NCI-H524 (cell line): Measurements from ENCODE around the gene FLNB.

Experiments
- DNase-seq, 2 experiments: peaks; one replicate each; lab custom pipeline; 2025; lab: John Stamatoyannopoulos, UW

FLNB gene

DNA sequence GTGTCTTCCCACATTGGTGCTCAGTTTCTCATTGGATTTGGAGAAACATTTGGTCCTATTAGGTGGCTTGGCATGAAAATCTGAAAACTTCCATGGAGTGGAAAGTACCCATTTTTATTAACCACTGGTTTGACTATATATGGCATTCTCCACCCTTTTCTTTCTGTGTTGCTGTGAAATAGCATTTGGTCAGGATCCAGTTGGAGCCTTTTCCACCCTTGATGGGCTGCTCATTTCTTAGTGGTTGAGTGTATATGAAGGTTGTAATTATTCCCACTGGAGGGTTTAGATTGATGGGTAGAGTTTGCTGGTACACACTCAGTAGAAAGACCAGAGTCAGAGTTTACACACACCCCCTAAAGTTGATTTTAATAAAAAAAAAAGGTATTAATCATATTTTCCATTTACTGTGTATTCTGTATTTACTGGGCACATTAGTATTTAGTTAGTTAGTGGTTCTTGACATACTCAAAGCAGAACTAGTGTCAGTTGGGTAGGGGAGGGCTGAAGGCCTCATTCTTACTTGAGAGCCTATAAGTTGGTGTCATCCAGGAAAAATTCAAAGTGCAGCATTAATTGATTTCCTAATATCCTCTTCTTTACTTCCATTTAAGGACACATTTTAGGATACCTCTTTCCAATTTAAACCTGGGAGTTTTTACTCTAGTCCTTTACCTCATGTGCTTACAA lies 69.5 kb downstream of the FLNB start:
- no peak for DNase-seq

GRCh38 chr3:58078610-58079009 lies 70.4 kb downstream of the FLNB start:
- no peak for DNase-seq

DNA sequence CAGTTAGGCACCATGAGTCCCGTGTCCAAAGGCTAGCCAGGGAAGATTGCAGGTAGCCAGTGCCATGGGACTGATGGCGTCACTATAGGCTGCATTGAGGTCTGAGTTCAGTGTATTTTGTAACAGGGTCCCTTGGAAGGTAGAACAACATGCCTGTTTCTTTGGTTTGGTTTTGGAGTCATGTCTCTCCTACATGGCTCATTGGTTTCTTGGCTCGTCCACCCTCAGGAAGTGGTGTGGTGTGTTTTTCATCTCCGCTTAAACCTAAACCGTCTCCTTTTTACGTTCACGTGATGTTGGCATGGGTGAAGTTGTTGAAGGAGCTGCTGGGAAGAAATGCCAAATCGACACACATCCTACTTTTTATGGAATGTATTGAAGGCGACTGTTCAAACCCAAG lies 71.6 kb downstream of the FLNB start:
- no peak for DNase-seq

GRCh38 chr3:58082047-58082446 lies 73.8 kb downstream of the FLNB start:
- DNase-seq: peak; percentile 28 to 76

GRCh38 chr3:58084166-58084565 lies 75.9 kb downstream of the FLNB start:
- no peak for DNase-seq

- no peak for DNase-seq
These were observed 76.7 kb downstream of the FLNB start for GRCh38 chr3:58084788-58085543.

DNA sequence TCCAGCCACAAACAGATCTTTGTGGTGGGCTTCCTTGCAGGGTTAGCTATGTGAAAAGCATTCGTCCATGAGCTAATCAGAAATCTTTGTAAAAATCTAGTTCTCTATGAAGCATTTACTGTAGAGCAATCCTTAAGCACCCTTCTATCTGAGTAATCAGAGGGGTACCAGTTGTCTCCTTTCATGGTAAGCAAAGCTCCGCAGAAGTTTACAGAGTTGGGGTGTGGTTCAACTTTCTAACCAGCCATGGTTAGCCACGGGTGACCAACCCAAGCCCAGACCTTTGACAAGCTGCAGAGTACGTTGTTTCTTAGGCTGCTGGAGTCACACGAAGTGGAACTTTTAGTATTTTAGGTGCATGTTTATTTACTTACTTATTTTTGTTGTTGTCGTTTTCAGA lies 77.4 kb downstream of the FLNB start:
- no peak for DNase-seq

- no peak for DNase-seq
These were observed 80.3 kb downstream of the FLNB start for GRCh38 chr3:58088501-58088900.

GRCh38 chr3:58090351-58090750 lies 82.1 kb downstream of the FLNB start:
- DNase-seq: no peak

DNA sequence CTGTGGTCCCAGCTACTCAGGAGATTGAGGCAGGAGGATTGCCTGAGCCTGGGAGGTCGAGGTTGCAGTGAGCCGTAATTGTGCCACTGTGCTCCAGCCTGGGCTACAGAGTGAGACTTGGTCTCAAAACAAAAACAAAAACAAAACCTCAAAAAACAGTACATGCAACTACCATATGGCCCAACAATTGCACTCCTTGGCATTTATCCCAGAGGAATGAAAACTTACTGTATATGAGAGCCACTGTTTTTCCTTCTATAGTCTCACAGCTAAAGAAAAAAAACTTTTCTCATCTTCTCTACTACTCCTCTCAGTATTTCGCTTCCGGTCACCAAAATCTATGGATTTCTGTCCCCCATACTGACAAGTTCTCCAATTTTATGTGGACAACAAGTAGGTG lies 84.3 kb downstream of the FLNB start:
- DNase-seq: no peak

DNA sequence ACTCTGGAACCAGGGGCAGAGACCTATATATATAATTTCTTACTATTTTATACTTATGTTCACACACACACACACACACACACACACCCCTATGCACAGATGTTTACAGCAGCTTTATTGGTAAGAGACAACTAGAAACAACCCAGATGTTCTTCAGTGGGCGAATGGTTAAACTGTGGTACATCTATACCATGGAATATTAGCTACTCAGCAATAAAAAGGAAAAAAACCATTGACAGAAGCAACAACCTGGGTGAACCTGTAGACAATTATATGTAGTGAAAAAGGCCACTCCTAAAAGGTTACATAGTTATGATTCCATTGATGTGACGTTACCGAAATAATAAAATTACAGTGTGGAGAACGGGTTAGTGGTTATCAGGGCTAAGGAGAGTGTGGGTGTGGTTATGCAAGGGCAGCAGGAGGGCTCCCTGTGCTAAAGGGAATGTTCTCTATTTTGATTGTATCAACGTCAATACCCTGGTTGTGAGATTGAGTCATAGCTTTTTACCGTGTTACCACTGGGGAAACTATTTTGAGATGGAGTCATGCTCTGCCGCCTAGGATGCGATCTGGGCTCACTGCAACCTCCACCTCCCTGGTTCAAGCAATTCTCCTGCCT lies 85.5 kb downstream of the FLNB start:
- no peak for DNase-seq

- DNase-seq: no peak
These were observed 86.4 kb downstream of the FLNB start for GRCh38 chr3:58094657-58095056.

GRCh38 chr3:58095603-58096138 lies 87.4 kb downstream of the FLNB start:
- DNase-seq: no peak

DNA sequence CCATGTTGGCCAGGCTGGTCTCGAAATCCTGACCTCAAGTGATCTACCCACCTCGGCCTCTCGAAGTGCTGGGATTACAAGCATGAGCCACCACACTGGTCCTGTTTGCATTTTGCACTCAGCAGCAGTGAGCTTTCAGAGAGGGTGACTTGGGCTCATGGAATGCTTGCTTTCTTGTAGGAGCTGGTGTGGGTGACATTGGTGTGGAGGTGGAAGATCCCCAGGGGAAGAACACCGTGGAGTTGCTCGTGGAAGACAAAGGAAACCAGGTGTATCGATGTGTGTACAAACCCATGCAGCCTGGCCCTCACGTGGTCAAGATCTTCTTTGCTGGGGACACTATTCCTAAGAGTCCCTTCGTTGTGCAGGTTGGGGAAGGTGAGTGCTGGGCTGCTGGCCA lies 90.3 kb downstream of the FLNB start:
- DNase-seq: no peak

- DNase-seq: no peak
These were observed 91.6 kb downstream of the FLNB start for GRCh38 chr3:58099865-58100264.

- DNase-seq: no peak
These were observed 93.5 kb downstream of the FLNB start for GRCh38 chr3:58101499-58102389.

DNA sequence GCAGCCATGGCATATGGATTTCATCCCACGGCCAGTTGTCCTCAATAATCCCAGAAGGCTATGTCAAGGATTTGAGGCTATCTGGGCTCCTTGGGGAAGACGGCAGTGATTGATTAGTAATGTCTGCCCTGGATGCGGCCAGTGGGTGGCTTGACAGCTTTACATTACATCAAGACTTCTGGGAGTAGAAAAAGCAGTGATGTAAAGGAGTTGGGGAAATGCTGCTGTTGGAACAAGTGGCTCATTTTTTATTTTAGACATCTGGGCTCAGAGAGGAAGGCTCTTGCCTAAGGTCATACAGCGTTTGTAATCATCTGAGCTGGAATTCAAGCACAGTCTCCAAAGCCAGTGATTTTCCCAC lies 94.1 kb downstream of the FLNB start:
- DNase-seq: no peak

DNA sequence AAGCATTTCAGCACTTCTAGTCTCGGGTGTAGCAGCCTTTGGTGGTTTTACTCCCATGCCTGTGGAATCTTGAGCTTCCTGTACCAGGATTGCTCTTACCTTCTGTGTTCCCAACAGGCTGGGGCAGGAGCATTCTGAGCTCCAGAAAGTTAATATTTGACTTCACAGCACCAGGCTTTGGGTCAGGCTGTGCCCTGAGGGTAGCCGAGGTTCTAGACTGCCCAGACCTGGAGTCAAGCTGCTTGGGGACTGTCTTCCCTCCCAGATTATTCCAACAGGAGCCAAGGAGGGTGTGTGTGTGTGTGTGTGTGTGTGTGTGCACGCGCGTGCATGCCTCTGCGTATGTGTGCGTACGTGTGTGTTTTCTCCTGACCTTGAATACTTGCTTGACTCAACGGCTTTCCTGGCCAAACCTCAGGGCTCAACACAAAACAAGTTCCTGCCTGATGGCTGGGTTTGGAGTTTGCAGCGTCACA lies 94.8 kb downstream of the FLNB start:
- DNase-seq: no peak

DNA sequence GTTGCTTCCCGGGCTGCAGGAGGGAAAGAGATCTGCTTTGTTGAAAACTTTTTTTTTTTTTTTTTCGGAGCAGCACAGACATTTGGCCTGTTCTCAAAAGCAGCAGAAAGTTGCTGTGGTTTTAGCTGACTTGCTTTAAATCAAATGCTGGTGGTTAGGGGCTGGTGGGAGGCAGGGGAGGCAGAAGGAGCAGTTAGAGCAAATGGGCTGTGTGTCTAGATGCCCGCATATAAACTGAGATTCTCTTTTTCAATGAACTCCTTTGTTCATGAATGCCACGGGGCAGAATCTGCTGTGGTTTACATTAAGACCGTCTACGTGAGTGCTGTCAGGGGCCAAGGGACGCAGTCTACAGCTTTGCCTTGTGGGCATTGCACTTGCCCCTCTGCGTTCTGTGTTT lies 95.9 kb downstream of the FLNB start:
- DNase-seq: no peak

- no peak for DNase-seq
These were observed 96.5 kb downstream of the FLNB start for GRCh38 chr3:58104712-58105111.

- no peak for DNase-seq
These were observed 97.0 kb downstream of the FLNB start for GRCh38 chr3:58105196-58105595.

DNA sequence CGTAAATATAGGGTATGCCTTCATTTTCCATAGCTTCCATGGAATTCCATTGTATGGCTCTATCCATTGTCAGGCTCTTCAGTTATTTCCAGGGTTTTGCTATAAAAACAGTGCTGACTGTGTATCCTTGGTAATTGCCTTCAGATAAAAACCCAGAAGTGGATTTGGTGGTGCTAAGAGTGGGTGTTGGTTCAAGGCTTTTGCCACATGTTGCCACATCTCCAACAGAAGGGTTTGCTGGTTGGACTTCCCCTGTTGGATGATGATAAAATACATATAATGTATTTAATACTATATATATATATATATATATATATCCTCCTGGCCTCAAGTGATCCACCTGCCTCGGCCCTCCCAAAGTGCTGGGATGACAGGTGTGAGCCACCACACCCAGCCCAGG lies 97.8 kb downstream of the FLNB start:
- DNase-seq: no peak
